GM12874 (cell line): ENCODE results near the gene KAT6B.
A peak's percentile ranks its signal among the peaks of the same experiment; 100 is the strongest.

Source experiments
- TF ChIP-seq, protein P1 (sequence below): IDR thresholded peaks from 2 replicates; pipeline ENCODE4 v1.5.1; 2011; ENCODE audit warnings: low read depth, mild to moderate bottlenecking, control low read depth, low read length, moderate library complexity; ENCODE audit not compliant: insufficient read depth

The KAT6B gene

DNA sequence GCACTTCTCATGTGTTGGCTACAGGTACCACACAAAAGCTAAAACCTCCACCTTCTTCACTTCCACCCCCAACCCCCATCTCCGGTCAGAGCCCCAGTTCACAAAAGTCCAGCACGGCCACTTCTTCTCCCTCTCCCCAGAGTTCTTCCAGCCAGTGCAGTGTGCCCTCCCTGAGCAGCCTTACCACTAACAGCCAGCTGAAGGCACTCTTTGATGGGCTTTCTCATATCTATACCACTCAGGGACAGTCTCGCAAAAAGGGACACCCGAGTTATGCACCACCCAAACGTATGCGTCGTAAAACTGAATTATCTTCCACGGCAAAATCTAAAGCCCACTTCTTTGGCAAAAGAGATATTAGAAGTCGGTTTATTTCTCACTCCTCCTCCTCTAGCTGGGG, 149.4 kb downstream of the KAT6B start:
- TF ChIP-seq, protein P1, sequence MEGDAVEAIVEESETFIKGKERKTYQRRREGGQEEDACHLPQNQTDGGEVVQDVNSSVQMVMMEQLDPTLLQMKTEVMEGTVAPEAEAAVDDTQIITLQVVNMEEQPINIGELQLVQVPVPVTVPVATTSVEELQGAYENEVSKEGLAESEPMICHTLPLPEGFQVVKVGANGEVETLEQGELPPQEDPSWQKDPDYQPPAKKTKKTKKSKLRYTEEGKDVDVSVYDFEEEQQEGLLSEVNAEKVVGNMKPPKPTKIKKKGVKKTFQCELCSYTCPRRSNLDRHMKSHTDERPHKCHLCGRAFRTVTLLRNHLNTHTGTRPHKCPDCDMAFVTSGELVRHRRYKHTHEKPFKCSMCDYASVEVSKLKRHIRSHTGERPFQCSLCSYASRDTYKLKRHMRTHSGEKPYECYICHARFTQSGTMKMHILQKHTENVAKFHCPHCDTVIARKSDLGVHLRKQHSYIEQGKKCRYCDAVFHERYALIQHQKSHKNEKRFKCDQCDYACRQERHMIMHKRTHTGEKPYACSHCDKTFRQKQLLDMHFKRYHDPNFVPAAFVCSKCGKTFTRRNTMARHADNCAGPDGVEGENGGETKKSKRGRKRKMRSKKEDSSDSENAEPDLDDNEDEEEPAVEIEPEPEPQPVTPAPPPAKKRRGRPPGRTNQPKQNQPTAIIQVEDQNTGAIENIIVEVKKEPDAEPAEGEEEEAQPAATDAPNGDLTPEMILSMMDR = no peak

DNA sequence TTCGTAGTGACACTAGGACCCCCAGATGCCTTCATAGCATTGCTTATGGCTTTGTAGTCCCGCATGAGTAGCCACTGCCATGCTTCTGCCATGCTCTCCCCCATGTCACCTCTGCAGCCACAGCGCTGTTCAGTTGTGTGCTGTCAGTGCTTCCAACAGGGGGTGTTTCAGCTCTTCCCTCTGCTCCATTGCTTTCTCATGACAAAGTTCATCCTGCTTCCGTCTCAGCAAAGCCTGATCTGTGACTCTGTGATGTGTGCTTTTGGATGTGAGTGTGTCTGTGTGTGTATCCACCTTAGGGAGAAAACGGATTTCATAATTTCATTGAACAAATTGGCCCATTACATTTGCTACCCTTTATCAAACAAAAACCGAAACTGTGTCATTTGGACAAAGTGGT, 150.2 kb downstream of the KAT6B start:
- TF ChIP-seq, protein P1 = peak; percentile 40

DNA sequence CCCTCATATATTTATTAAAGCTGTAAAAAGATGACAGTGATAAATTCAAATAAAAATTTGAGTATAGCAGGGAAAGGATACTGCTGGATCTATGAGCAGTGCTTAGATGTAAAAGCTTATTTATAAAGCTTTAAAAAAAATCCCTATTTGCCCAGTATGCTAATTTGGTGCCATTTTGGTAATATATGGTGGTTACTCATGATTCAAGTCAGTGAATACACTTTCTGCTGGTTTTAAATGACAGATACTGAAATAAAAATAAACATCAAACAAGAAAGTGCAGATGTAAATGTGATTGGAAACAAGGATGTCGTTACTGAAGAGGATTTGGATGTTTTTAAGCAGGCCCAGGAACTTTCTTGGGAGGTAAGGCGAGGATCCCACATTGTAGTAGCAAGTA, 150.7 kb downstream of the KAT6B start:
- TF ChIP-seq, protein P1 = no peak

DNA sequence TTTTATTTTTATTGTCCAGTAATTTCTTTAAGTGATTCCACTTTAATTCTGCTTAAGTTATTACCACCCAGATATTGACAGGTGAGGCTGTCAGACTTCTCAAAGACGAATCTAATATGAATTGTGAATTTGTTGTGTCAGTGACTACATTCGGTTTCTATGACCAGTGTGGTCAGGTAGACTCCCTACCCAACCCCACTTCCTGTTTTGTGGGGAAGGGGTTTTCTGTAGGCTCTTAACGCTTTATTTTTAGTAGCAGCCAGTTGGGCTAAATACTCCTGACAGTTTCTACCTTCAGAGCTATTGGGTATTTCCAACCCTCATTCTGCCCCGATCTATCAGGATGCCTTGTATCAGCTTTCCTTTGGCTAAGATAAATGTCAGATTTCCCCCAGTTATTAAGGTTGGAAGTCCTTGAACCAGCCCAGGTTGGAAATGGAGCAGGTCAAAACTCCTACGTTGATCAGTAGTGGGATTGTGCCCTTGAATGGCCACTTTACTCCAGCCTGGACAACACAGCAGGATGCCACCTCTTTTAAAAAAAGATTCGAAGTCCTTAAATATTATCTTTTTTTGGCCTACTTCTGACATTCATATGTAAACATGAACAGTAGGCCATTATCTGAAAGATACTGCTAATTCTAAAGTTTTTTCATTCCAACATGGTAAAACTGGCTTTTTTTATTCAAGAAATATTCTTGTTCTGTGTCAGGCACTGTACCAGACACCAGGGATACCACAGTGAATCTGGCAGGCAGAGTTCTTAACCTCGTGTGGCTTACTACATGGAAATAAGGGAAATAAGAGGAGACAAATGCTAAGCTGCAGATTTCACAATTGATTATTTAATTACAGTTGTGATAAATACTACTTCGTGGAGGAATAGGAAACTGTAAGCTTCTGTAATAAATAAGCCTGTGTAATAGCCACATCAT, 151.8 kb downstream of the KAT6B start:
- TF ChIP-seq, protein P1 = no peak

DNA sequence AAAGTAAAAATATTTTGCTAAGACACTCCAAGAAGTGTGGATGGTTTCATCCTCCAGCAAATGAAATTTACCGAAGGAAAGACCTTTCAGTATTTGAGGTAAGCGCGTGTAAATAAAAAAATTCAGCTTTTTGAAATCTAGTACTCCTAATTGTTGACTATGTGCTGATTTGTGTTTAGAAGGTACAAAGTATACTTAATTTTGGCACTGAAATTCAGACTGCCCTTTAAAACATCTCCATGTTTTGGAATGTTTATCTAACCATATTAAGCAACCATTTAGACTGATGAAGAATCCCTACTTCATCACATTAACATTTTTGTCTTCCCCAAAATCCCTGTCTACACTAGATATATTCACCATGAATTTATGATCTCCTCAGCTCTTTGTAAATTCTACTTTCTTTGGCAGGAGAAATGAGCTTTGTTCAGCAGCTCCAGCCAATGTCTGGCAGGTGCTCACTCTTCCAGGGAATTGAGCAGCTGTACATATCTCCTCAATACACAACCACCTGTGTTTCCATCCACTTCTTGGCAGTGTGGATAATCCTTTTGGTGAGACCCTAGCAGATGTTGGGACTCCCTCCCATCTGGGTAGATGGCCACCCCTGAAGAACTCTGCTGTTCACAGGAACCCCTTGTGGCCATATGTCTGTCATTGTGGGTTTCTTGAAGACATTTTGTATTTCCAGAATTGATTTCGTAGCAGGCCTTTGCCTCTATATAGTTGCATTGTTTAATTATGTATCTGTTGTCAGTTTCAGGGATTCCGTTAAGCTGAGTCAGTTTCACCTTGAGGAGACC, 155.6 kb downstream of the KAT6B start:
- TF ChIP-seq, protein P1 = no peak

DNA sequence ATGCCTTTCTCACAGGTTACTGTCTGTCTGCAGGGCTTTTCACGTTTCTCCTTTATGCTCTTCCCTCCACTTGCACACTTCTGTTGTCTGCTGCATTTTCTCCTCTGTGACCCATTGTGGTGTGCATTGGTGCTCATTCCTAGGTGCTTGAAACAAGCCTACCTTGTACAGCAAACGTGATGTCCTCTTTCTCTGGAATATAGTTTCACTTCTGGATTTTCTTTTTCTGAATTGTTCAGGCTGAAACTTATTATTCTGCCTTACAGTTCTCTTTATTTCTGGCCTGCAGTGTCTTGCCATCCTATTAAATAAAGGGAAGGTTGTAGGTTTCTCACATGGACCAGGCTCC, 156.2 kb downstream of the KAT6B start:
- TF ChIP-seq, protein P1 = no peak

DNA sequence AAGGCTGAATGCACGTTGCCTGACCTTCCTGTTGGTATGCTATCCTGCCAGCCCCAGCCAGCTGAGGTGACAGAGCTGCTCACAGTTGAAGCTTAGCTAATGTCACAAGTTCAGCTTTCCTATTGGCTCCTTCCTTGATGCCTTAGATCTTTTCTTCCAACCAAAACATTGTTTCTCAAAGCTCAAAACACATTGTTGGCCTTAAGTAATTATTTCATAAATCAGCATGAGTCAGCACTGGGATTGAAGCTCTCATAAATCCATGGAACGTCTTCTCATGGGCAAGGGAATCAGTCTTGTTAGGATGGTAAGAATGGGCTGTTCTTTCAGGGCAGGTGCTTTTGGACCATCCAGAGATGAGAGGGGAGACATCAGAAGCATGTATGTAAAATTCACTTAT, 157.0 kb downstream of the KAT6B start:
- TF ChIP-seq, protein P1 = no peak
